Prostate gland (tissue), 2 donors: Measurements from ENCODE around the gene AADACL3.

Experiments used
- CTCF ChIP-seq, 4 experiments: fragments of 200-600 bp in 2 of 4; fragments of 450-650 bp in 2 of 4; sonication (generic) in 2 of 4; IDR thresholded peaks; 1 replicate in 3 of 4; 2 replicates in 1 of 4; pipeline ENCODE4 v1.5.1; 2016 to 2019; ENCODE audit warnings: antibody characterized with exemption in 4 of 4, mild to moderate bottlenecking in 2 of 4, moderate library complexity in 2 of 4
- POLR2A ChIP-seq: fragments of 450-650 bp; IDR thresholded peaks from one replicate; pipeline ENCODE4 v1.6.1; 2016; ENCODE audit warnings: antibody characterized with exemption, mild to moderate bottlenecking

GRCh38 chr1:12760256-12760795 lies 44.4 kb downstream of the AADACL3 start:
- no peak for TF ChIP-seq POLR2A
- no peak for TF ChIP-seq CTCF (IDR thresholded peaks at IDR 0.05)
